ENCODE results near the gene EIF3K. TPM values are rescaled to one million over a fixed set of nuclear protein-coding genes. Genes with fewer than 3 reads are reported as not detected.

The EIF3K gene
- polyA plus RNA-seq, 2 of the 4 experiments (the other 2 are of a cell fraction): 419 to 937 TPM

DNA sequence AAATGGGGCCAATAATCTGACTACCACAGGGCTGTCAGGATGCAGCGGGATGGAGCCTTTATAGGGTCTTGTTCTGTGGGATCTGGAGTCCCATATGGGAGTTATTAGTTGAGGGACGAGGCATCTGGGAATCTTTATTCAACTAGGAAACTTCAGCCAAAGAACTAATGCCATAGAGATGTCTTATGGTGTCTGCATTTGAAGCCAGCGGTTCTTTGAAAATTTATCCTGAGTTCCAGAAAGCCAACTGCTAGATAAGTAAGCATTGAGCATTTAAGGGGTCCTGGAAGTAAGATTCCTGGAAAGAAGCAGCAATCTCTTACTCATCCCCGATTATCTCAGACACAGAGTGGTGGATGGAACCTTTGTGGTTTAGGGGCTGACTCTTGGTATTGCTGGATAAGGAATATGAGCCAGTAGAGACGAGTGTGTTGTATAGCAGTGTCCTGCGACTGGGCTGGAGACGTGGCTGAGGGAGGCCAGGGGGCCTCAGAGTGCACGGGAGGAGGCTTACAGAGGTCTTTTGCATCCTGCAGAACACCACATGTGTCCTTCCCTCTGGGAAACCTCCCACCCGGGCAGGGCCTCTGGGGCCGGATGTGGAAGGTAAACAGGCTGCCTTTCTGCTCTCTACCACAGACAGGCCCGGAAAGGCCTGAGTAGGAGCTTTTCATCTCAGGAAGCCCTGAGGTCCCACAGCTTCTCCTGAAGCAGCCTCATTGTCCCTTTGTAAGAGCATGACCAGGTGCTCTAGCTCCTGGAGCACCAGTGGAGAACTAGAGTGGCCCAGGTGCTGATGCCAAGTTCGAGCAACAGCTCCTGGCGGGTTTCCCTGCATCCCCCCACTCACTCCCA is 57.3 kb downstream of the EIF3K start:
- peak overlapping the region; percentile 8 to 93; a peak in 5 of 6 replicates for H3K27ac ChIP-seq
- no peak; a peak in 1 of 6 replicates for ATAC-seq
- H3K4me2 ChIP-seq: peak overlapping the region; percentile 3; the same call in 2 of the 3 replicates
- ChIA-PET POLR2A (interaction anchor here (1.4 kb wide), 1 partner anchor 29 kb away, joined by 4 read pairs; the partner anchor contains the start of gene ACTN4), CTCF (interaction anchor here (0.7 to 18.2 kb wide), 7 partner anchors 10 to 254 kb away, joined by 3 to 336 read pairs (median 17); partner anchors contain the start of genes MRPS12 and SARS2)
- FAIRE-seq: peak; percentile 54
- TF ChIP-seq CHD4 (IDR thresholded peaks at IDR 0.05; ENCODE audit: borderline replicate concordance) (no peak), POLR2A (IDR thresholded peaks at IDR 0.05; ENCODE audit: low read length) (no peak), FOSB (CRISPR knock-in tag; IDR thresholded peaks at IDR 0.05) (0 out of 2 replicates have a peak, but pooled peaks have one; percentile 38)
- TF ChIP-seq, protein P1, sequence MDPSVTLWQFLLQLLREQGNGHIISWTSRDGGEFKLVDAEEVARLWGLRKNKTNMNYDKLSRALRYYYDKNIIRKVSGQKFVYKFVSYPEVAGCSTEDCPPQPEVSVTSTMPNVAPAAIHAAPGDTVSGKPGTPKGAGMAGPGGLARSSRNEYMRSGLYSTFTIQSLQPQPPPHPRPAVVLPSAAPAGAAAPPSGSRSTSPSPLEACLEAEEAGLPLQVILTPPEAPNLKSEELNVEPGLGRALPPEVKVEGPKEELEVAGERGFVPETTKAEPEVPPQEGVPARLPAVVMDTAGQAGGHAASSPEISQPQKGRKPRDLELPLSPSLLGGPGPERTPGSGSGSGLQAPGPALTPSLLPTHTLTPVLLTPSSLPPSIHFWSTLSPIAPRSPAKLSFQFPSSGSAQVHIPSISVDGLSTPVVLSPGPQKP (IDR thresholded peaks at IDR 0.05; ENCODE audit: low read depth, low read length): no peak
- H3K4me3 ChIP-seq: no peak overlapping the region
- no peak for DNase-seq (ENCODE audit: low read depth in 1 of 2, low spot score in 1 of 2)
- no peaks in the 10 kb centered on the region for H3K9me3 ChIP-seq
- H3K4me1 ChIP-seq: peaks cover 90% of the 10 kb centered on the region
- WGBS (ENCODE audit: missing lambda C conversion rate): 81% methylated on average over 13 of the region's 13 CpGs

DNA sequence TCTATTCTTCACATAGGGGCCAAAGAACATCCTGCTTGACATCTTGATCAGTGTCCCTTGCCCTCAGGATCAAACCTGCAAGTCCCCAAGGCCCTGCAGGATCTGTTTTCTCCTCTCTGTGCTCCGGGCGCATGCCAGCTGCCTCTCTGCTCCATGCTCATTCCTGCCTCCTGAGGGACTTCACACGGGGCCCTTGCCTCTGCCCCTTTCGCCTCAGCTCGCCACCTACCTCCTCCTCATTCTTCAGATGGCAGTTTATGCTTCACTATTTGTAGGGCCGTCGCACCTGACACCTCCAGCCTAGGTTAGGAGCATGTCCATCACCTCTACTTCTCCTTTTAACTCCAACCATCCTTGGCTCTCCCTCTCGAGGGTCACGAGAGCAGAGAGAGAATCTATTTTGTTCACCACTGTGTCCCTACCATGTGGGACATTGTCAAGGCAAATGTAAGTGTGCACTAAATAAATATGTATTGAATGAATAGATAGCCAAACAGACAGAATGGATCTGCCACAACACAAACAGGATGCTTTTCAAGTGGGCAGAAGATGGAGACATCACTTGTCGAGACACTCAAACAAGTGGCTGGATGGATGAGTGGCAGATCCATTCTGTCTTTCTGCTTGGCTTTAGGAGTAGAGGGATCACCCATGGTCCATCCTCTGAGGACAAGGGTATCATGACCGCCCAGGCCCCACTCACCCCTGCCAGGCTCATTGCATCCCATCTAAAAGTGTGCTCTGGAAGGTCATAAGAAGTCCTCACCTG is 58.1 kb downstream of the EIF3K start:
- Histone ChIP-seq H3K9me3 (no peaks in the 10 kb centered on the region), H3K4me1 (peaks cover 90% of the 10 kb centered on the region), H3K4me2 (no peak overlapping the region), H3K4me3 (no peak overlapping the region), H3K27ac (peak overlapping the region; percentile 8 to 93; a peak in 5 of 6 replicates)
- TF ChIP-seq, protein P2, sequence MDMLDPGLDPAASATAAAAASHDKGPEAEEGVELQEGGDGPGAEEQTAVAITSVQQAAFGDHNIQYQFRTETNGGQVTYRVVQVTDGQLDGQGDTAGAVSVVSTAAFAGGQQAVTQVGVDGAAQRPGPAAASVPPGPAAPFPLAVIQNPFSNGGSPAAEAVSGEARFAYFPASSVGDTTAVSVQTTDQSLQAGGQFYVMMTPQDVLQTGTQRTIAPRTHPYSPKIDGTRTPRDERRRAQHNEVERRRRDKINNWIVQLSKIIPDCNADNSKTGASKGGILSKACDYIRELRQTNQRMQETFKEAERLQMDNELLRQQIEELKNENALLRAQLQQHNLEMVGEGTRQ (IDR thresholded peaks at IDR 0.05): no peak
- TF ChIP-seq KDM5A (IDR thresholded peaks at IDR 0.05) (no peak), POLR2AphosphoS2 (conservative IDR thresholded peaks at IDR 0.05; ENCODE audit: low read length) (peak; percentile 58; the same call in 1 of the 2 replicates)
- DNase-seq (ENCODE audit: low read depth in 1 of 2, low spot score in 1 of 2) (no peak), ATAC-seq (no peak), FAIRE-seq (peak; percentile 36)
- 93% methylated on average over 11 of the region's 11 CpGs for WGBS (ENCODE audit: missing lambda C conversion rate)
- ChIA-PET POLR2A (interaction anchor here (1.4 kb wide), 1 partner anchor 30 kb away, joined by 4 read pairs; the partner anchor contains the start of gene ACTN4), CTCF (interaction anchor here (0.8 to 18.2 kb wide), 9 partner anchors 9 to 253 kb away, joined by 3 to 336 read pairs (median 4); partner anchors contain the start of genes MRPS12 and SARS2)

DNA sequence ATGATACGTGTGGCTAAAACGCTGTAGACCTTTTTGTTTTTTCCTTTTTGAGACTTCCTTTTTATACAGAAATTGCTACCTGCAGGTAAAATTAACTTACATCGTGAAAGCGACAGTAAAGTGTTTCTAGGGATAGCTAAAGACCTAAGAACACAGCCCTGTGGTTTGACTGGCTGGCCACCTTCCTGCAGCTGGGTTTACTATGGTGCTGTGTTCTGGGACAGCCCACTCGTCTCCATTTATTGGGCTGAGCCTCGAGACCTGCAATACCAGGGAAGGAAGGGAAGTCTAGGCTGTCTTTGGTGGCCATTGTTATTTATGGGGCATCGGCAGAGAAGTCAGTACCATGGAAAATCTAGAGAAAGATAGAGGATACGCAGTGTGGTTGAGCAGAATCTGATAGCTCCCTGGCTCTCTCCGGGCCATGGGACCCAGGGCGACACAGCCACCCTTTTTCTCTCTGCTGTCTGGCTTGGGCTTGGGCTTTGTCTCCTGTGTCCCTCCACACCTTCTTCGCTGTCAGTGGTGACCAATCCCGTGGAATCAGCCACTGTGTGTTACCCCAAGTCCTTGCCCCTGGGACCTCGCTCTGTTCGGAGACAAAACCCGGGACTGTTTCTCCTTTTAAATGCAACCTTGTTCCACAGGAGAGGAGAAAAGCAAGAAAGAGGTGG is 59.4 kb downstream of the EIF3K start:
- 85% methylated on average over 15 of the region's 15 CpGs for WGBS (ENCODE audit: missing lambda C conversion rate)
- POLR2A ChIA-PET: interaction anchor here (0.9 to 6.7 kb wide), 2 partner anchors 19 to 30 kb away, joined by 3 to 61 read pairs; partner anchors contain the start of gene ACTN4

More for the DNA sequence above, 59.4 kb downstream of the EIF3K start:
- no peak for DNase-seq (ENCODE audit: low read depth in 1 of 2, low spot score in 1 of 2)
- 0 out of 6 replicates have a peak, but pooled peaks of 1 of the 2 experiments have one; percentile 0 for ATAC-seq
- Histone ChIP-seq H3K9me3 (peaks cover 7% of the 10 kb centered on the region; the same call in 2 of the 3 replicates), H3K4me2 (peak overlapping the region; percentile 54), H3K27ac (peak overlapping the region; percentile 93 to 94), H3K4me1 (peaks cover 96% of the 10 kb centered on the region), H3K4me3 (no peak overlapping the region)
- FAIRE-seq: peak; percentile 51
- no peak for TF ChIP-seq RNF2 (IDR thresholded peaks at IDR 0.05; ENCODE audit: borderline replicate concordance, low read depth)
- TF ChIP-seq, protein P1 (IDR thresholded peaks at IDR 0.05; ENCODE audit: low read depth, low read length): 0 out of 2 replicates have a peak, but pooled peaks have one; percentile 25
- 0 out of 2 replicates have a peak, but pooled peaks have one; percentile 71 for TF ChIP-seq FOSB (CRISPR knock-in tag; IDR thresholded peaks at IDR 0.05)
- 0 out of 2 replicates have a peak, but pooled peaks have one; percentile 25 for TF ChIP-seq TFCP2L1 (CRISPR knock-in tag; IDR thresholded peaks at IDR 0.05)
- TF ChIP-seq POLR2AphosphoS2 (conservative IDR thresholded peaks at IDR 0.05; ENCODE audit: low read length): peak; percentile 45
- CTCF ChIA-PET: interaction anchor here (0.8 to 18.2 kb wide), 13 partner anchors 8 to 252 kb away, joined by 3 to 336 read pairs (median 3); partner anchors contain the start of genes MRPS12 and SARS2
